Bronchial epithelial cell (primary cell): ENCODE measurements around the gene TMEM106B. TPM values are rescaled to one million over a fixed set of nuclear protein-coding genes. Genes with fewer than 3 reads are reported as not detected.

Experiments
- DNase-seq: peaks from one replicate; pipeline ENCODE4 v3.0.0-alpha.2; 2010; ENCODE audit warnings: low read depth
- FAIRE-seq: peaks from 2 replicates; lab custom pipeline; 2011; peaks lifted over from hg19 to GRCh38; lab: Jason Lieb, UNC
- H3K27me3 ChIP-seq: 2 replicates; pipeline ENCODE4 v1.5.1; 2011; ENCODE audit warnings: low read length; ENCODE audit not compliant: control insufficient read depth, insufficient read depth
- H3K36me3 ChIP-seq: 2 replicates; pipeline ENCODE4 v1.5.1; 2011; ENCODE audit warnings: low read length; ENCODE audit not compliant: control insufficient read depth, insufficient read depth
- H3K4me3 ChIP-seq: 2 replicates; pipeline ENCODE4 v1.5.1; 2011; ENCODE audit warnings: mild to moderate bottlenecking, low read depth, low read length, control low read depth
- CTCF ChIP-seq: IDR thresholded peaks from 2 replicates; pipeline ENCODE4 v1.5.1; 2011; ENCODE audit warnings: mild to moderate bottlenecking, moderate library complexity, low read length, control low read depth, inconsistent platforms; ENCODE audit not compliant: insufficient read depth, severe bottlenecking
- total RNA-seq: library from RNA; depleted of rRNA; stranded (reverse); fragments of >200 nt; gene quantifications from 2 replicates; pipeline ENCODE4 v1.2.1, GENCODE V29; 2014

TMEM106B gene
- total RNA-seq, 1 donor from 2014 or later, result 39.5 TPM

GRCh38 chr7:12210179-12211053 lies 678 bp upstream of the TMEM106B start:
- Histone ChIP-seq H3K27me3 (no peaks in the 10 kb centered on the region), H3K4me3 (peak overlapping the region; percentile 60), H3K36me3 (no peaks in the 10 kb centered on the region)
- no peak for TF ChIP-seq CTCF
- no peak for DNase-seq
- peak; percentile 32 for FAIRE-seq

GRCh38 chr7:12211711-12212485 lies 804 bp downstream of the TMEM106B start:
- TF ChIP-seq CTCF, result no peak
- Histone ChIP-seq H3K36me3 (peaks cover 4% of the 10 kb centered on the region), H3K4me3 (peak overlapping the region; percentile 60), H3K27me3 (no peaks in the 10 kb centered on the region)
- no peak for FAIRE-seq
- DNase-seq, result peak; percentile 8

GRCh38 chr7:12217311-12217710 lies 6.2 kb downstream of the TMEM106B start:
- Histone ChIP-seq H3K27me3 (no peaks in the 10 kb centered on the region), H3K4me3 (no peak overlapping the region), H3K36me3 (peaks cover 4% of the 10 kb centered on the region)
- FAIRE-seq (no peak), DNase-seq (no peak)
- no peak for TF ChIP-seq CTCF

GRCh38 chr7:12220389-12221046 lies 9.4 kb downstream of the TMEM106B start:
- FAIRE-seq (no peak), DNase-seq (no peak)
- Histone ChIP-seq H3K36me3 (peaks cover 3% of the 10 kb centered on the region), H3K4me3 (no peak overlapping the region), H3K27me3 (no peaks in the 10 kb centered on the region)
- no peak for TF ChIP-seq CTCF

GRCh38 chr7:12221414-12221813 lies 10.3 kb downstream of the TMEM106B start:
- H3K27me3 ChIP-seq, result no peaks in the 10 kb centered on the region
- H3K4me3 ChIP-seq, result no peak overlapping the region
- DNase-seq, result no peak
- FAIRE-seq, result peak; percentile 43
- TF ChIP-seq CTCF, result no peak
- H3K36me3 ChIP-seq, result peaks cover 2% of the 10 kb centered on the region
